ENCODE data around the gene CDC34. TPM values are rescaled to one million over a fixed set of nuclear protein-coding genes. Genes with fewer than 3 reads are reported as not detected.

The CDC34 gene
- total RNA-seq, 4 donors from 2014 or later: 25.8 to 81.2 (median 42.4) TPM

DNA sequence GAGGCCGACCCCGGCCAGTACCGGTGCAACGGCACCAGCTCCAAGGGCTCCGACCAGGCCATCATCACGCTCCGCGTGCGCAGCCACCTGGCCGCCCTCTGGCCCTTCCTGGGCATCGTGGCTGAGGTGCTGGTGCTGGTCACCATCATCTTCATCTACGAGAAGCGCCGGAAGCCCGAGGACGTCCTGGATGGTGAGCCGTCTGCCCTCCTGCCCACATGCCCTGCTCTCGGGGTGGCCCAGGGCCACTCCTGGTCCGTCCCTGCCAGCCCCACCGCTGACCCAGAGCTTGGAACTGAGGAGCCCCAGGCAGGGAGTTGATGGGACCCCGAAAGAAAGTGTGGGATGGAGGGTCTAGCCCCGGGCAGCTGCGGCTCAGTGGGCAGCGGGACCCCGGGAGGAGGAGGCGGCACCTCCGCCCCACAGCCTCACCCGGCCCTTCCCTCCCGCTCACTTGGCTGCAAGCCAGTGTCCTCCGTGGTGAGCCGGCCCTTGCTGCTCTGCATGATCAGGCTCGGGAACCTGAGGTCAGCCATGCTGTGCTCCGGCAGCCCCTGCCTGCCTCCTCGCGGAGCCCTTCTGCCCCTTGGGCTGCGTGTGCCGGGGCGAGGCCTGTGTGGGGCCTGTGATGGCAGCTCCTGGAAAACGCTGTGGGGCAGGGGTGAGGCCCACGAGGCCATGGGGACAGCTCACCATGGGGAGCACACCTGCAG lies 50.0 kb downstream of the CDC34 start:
- TF ChIP-seq, protein P1, sequence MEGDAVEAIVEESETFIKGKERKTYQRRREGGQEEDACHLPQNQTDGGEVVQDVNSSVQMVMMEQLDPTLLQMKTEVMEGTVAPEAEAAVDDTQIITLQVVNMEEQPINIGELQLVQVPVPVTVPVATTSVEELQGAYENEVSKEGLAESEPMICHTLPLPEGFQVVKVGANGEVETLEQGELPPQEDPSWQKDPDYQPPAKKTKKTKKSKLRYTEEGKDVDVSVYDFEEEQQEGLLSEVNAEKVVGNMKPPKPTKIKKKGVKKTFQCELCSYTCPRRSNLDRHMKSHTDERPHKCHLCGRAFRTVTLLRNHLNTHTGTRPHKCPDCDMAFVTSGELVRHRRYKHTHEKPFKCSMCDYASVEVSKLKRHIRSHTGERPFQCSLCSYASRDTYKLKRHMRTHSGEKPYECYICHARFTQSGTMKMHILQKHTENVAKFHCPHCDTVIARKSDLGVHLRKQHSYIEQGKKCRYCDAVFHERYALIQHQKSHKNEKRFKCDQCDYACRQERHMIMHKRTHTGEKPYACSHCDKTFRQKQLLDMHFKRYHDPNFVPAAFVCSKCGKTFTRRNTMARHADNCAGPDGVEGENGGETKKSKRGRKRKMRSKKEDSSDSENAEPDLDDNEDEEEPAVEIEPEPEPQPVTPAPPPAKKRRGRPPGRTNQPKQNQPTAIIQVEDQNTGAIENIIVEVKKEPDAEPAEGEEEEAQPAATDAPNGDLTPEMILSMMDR (IDR thresholded peaks at IDR 0.05; ENCODE audit: low read depth): no peak

DNA sequence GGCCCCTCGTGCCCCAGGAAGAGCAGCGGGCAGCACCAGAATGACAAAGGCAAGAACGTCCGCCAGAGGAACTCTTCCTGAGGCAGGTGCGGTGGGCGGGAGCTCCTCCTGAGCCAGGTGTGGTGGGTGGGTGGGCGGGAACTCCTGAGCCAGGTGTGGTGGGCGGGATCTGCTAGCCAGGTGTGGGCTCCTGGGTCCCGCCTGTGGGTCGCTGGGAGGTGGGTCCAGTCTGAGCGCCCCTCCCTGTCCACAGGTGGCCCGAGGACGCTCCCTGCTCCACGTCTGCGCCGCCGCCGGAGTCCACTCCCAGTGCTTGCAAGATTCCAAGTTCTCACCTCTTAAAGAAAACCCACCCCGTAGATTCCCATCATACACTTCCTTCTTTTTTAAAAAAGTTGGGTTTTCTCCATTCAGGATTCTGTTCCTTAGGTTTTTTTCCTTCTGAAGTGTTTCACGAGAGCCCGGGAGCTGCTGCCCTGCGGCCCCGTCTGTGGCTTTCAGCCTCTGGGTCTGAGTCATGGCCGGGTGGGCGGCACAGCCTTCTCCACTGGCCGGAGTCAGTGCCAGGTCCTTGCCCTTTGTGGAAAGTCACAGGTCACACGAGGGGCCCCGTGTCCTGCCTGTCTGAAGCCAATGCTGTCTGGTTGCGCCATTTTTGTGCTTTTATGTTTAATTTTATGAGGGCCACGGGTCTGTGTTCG lies 51.1 kb downstream of the CDC34 start:
- TF ChIP-seq, protein P1 (IDR thresholded peaks at IDR 0.05; ENCODE audit: low read depth): no peak

DNA sequence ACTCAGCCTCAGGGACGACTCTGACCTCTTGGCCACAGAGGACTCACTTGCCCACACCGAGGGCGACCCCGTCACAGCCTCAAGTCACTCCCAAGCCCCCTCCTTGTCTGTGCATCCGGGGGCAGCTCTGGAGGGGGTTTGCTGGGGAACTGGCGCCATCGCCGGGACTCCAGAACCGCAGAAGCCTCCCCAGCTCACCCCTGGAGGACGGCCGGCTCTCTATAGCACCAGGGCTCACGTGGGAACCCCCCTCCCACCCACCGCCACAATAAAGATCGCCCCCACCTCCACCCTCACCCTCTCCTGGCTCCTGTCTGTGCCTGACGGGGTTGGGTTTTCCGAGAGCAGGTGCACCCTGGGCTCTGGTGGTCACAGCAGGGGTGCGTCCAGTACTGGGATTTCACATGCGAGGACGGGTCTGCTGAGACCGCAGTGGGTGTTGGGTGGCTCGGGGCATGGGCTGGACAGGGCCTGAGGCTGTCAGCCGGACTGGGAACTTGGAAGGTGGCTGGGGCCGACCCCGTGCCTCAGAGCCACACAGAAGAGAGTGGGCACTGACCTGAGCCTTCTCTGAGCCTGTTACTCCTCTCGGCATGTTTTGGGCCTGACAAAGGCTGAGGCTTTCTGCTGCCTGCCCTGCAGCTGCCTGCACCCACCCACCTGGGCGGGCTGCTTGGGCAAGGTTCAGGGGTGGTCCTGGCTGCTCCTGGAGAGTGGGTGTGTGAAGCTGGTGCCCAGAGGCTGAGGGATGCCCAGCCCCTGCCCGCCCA lies 51.8 kb downstream of the CDC34 start:
- TF ChIP-seq, protein P1 (IDR thresholded peaks at IDR 0.05; ENCODE audit: low read depth): no peak

DNA sequence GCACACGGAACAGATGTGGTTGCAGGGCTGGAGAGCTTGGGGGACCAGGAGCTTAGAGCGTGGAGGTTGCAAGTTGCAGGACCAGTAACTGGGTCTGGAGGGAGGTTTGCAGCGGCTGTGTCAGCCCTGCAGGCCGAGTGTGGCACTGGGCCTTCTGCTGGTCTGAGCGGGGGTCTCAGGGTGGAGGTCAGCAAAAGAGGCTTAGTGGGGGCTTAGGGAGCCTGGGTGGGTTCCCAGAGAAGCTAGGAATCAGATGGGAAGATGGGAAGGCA lies 52.3 kb downstream of the CDC34 start:
- TF ChIP-seq, protein P1 (IDR thresholded peaks at IDR 0.05; ENCODE audit: low read depth): no peak

DNA sequence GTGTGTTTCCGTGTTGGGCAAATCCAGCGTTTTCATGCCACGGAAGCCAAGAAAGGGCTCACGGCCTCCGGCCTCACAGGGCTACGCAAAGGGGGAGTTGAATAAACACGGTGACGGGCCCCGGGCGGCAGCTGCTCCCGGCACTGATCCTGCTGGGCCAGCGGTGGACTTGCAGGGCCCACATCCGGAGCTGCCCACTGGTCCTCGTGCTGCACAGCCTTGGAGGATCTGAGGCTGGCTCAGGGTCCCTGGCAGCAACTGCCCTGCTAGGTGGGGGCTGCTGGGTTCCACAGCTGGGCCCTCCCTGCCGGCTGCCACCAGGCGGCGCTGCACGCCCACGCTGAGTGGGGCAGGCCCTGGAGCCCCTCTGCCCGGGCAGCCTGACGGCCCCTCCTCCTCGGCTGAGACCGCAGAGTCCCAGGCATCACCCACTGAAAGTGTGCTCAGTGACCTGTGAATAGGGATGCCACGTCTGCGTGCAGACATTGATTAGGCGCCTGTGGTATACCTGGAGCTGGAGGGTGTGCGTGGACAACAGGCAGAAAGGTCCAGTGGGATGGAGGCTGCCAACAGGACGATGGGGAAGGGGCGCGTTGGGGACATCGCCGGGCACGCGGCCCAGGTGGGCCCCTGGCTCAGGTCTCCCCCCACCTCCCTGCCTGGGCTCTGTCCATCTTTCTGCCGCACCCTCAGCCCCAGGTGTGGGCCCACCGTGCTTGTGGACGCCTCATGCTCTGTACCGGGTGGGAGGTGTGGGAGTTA lies 52.9 kb downstream of the CDC34 start:
- TF ChIP-seq, protein P1 (IDR thresholded peaks at IDR 0.05; ENCODE audit: low read depth): no peak

DNA sequence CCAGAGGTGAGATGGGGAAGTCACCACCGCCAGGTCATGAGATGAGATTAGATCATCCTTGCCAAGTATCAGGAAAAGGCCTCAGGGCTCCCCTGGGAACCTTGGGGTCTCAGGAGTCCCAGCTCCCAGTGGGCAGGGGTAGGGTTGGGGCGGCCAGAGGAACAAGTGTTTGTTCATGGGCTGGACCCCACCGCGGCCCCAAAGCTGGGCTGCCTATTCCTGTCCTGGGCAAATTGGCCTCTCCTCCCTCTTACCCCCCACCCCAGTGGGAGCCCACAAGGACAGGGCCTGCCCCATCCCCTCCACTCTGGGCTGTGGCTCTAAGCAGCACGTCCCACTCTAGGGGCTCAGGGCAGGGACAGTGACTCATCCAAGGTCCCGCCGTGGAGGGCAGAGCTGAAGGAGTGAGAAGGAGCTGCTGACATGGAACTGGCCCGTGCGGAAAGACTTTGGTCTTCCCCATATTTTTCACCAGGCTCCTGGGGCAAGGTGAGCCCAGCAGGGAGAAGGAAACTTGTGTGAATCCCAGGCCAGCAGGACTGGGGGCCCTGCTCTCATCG lies 54.1 kb downstream of the CDC34 start:
- TF ChIP-seq, protein P1 (IDR thresholded peaks at IDR 0.05; ENCODE audit: low read depth): no peak
